GM19438 (cell line): Measurements from ENCODE around the gene DNMT1.
"Not testable (repeated sequence)": the region's sequence is repeated elsewhere in the genome, so short reads cannot be mapped to it uniquely, and the experiment has no call there.

Source experiments
- ATAC-seq: cut with Tn5 transposase; IDR thresholded peaks from one replicate; pipeline ENCODE4 v1.9.1; 2021; ENCODE audit warnings: low read depth; ENCODE audit not compliant: unreplicated experiment

Gene DNMT1

GRCh38 chr19:10187315-10187714, 7.4 kb downstream of the DNMT1 start:
- no peak for ATAC-seq

GRCh38 chr19:10184636-10185035, 10.1 kb downstream of the DNMT1 start:
- no peak for ATAC-seq

GRCh38 chr19:10183926-10184325, 10.8 kb downstream of the DNMT1 start:
- no peak for ATAC-seq

GRCh38 chr19:10182847-10183246, 11.9 kb downstream of the DNMT1 start:
- no peak for ATAC-seq

- ATAC-seq, result no peak
Observed at GRCh38 chr19:10182076-10182475, 12.7 kb downstream of the DNMT1 start.

- ATAC-seq, result no peak
Observed at GRCh38 chr19:10180459-10180858, 14.3 kb downstream of the DNMT1 start.

- not testable (repeated sequence) for ATAC-seq
Observed at GRCh38 chr19:10180024-10180423, 14.7 kb downstream of the DNMT1 start.

- no peak for ATAC-seq
Observed at GRCh38 chr19:10173527-10173926, 21.2 kb downstream of the DNMT1 start.

GRCh38 chr19:10168386-10168948, 26.3 kb downstream of the DNMT1 start:
- no peak for ATAC-seq

GRCh38 chr19:10167459-10167858, 27.3 kb downstream of the DNMT1 start:
- no peak for ATAC-seq

GRCh38 chr19:10166501-10166900, 28.3 kb downstream of the DNMT1 start:
- not testable (repeated sequence) for ATAC-seq

GRCh38 chr19:10166046-10166445, 28.7 kb downstream of the DNMT1 start:
- ATAC-seq, result no peak

- no peak for ATAC-seq
Observed at GRCh38 chr19:10163536-10163935, 31.2 kb downstream of the DNMT1 start.

- no peak for ATAC-seq
Observed at GRCh38 chr19:10159610-10160009, 35.1 kb downstream of the DNMT1 start.

GRCh38 chr19:10158485-10158884, 36.3 kb downstream of the DNMT1 start:
- ATAC-seq, result no peak

GRCh38 chr19:10158071-10158470, 36.7 kb downstream of the DNMT1 start:
- ATAC-seq, result no peak

- ATAC-seq, result no peak
Observed at GRCh38 chr19:10155839-10156238, 38.9 kb downstream of the DNMT1 start.

GRCh38 chr19:10152100-10152499, 42.7 kb downstream of the DNMT1 start:
- ATAC-seq, result no peak

- no peak for ATAC-seq
Observed at GRCh38 chr19:10151521-10151920, 43.2 kb downstream of the DNMT1 start.

- ATAC-seq, result no peak
Observed at GRCh38 chr19:10149427-10149826, 45.3 kb downstream of the DNMT1 start.

GRCh38 chr19:10146142-10146541, 48.6 kb downstream of the DNMT1 start:
- ATAC-seq, result no peak

GRCh38 chr19:10145031-10145430, 49.7 kb downstream of the DNMT1 start:
- ATAC-seq, result no peak

- no peak for ATAC-seq
Observed at GRCh38 chr19:10144361-10144760, 50.4 kb downstream of the DNMT1 start.
